Measurements from ENCODE around the gene RPTOR. TPM values are rescaled to one million over a fixed set of nuclear protein-coding genes. Genes with fewer than 3 reads are reported as not detected.

RPTOR gene
- total and polyA plus RNA-seq, 2 experiments from 2014 or later = 6.6 to 16.1 TPM

DNA sequence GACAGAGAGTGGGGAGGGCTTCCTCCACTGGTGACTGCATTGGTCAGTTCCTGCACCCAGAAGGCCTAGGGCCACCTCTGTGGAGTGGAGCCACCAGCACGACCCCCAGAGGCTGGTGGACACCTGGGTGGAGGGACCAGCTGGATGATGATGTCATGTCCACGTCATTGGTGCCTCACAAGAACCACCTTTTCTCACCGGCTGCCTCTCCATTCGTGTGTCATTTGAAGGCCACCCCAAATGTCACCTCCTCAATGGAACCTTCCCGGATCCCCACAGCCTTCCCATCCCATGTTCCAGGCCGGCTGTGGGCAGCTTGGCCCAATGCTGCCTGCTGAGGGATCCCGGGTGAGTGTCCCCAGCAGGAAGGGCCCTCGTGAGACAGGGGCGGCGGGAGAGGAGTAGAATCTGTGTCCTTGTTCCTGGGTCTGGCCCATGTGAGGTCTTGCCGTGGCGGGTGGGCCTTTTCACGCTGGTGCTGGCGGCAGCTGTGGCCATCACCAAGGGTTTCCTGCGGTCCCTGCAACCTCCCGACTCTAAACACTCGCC lies 437.9 kb downstream of the RPTOR start:
- H3K9me2 ChIP-seq (ENCODE audit: insufficient read depth) = no peaks in the 10 kb centered on the region
- no peak for DNase-seq
- H3K4me1 ChIP-seq (ENCODE audit: insufficient read depth) = peaks cover 14% of the 10 kb centered on the region
- H3K36me3 ChIP-seq (ENCODE audit: low read depth) = no peaks in the 10 kb centered on the region
- 79 to 85% methylated on average over 17 of the region's 17 CpGs for WGBS, 2 experiments (ENCODE audit: low coverage in 1 of 2, low lambda C conversion rate in 2 of 2, missing lambda C conversion rate in 2 of 2)
- no peak overlapping the region for H3K27ac ChIP-seq
- H3F3A ChIP-seq (ENCODE audit: insufficient read depth) = peaks cover 6% of the 10 kb centered on the region; the same call in 1 of the 2 replicates
- no peaks in the 10 kb centered on the region for H3K27me3 ChIP-seq (replicated peaks; ENCODE audit: insufficient read depth)
- H2AFZ ChIP-seq = no peak overlapping the region
- no peak overlapping the region for H3K4me3 ChIP-seq
- H3K9me3 ChIP-seq (ENCODE audit: low read depth) = no peaks in the 10 kb centered on the region
- in situ Hi-C loops (cut with MboI) = no loop called here
- H4K20me1 ChIP-seq (ENCODE audit: insufficient read depth) = no peaks in the 10 kb centered on the region
- no peaks in the 10 kb centered on the region for H3K79me2 ChIP-seq (ENCODE audit: insufficient read depth)
- no peak for TF ChIP-seq EZH2 (IDR thresholded peaks at IDR 0.05; ENCODE audit: insufficient read depth, poor library complexity, severe bottlenecking)
- TF ChIP-seq EZH2phosphoT487 (IDR thresholded peaks at IDR 0.05; ENCODE audit: insufficient read depth, low read depth) = no peak
- no peak overlapping the region for H3K9ac ChIP-seq
- no peak overlapping the region for H3K4me2 ChIP-seq (ENCODE audit: unreplicated experiment)

DNA sequence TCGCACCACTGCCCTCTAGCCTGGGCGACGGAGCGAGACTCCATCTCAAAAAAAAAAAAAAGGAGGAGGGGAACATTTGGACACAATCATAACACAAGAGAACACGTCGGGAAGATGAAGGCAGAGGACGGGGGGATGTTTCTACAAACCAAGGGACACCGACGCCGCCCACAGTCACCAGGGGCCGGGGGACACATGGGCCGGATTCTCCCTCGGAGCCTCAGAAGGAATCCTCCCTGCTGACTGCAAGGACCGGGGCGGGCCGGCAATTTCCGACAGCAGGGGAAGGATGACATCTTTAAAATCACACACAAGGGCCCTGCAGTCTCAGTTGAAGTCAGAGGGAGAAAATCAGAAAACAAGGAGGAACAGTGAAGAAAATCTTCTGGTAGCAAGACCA lies 438.9 kb downstream of the RPTOR start:
- in situ Hi-C loops (cut with MboI) = no loop called here
- H2AFZ ChIP-seq = no peak overlapping the region
- H3K27me3 ChIP-seq (replicated peaks; ENCODE audit: insufficient read depth) = no peaks in the 10 kb centered on the region
- no peaks in the 10 kb centered on the region for H3K36me3 ChIP-seq (ENCODE audit: low read depth)
- H3K4me3 ChIP-seq = no peak overlapping the region
- H3F3A ChIP-seq (ENCODE audit: insufficient read depth) = peaks cover 6% of the 10 kb centered on the region; the same call in 1 of the 2 replicates
- H3K9me2 ChIP-seq (ENCODE audit: insufficient read depth) = no peaks in the 10 kb centered on the region
- no peak for DNase-seq
- peaks cover 15% of the 10 kb centered on the region for H3K4me1 ChIP-seq (ENCODE audit: insufficient read depth)
- H3K9me3 ChIP-seq (ENCODE audit: low read depth) = no peaks in the 10 kb centered on the region
- no peak overlapping the region for H3K9ac ChIP-seq
- TF ChIP-seq EZH2phosphoT487 (IDR thresholded peaks at IDR 0.05; ENCODE audit: insufficient read depth, low read depth) = no peak
- no peak for TF ChIP-seq EZH2 (IDR thresholded peaks at IDR 0.05; ENCODE audit: insufficient read depth, poor library complexity, severe bottlenecking)
- H4K20me1 ChIP-seq (ENCODE audit: insufficient read depth) = no peaks in the 10 kb centered on the region
- H3K4me2 ChIP-seq (ENCODE audit: unreplicated experiment) = no peak overlapping the region
- H3K27ac ChIP-seq = no peak overlapping the region
- WGBS, 2 experiments (ENCODE audit: low coverage in 1 of 2, low lambda C conversion rate in 2 of 2, missing lambda C conversion rate in 2 of 2) = 85 to 89% methylated on average over 16 to 17 of the region's 17 CpGs
- no peaks in the 10 kb centered on the region for H3K79me2 ChIP-seq (ENCODE audit: insufficient read depth)

DNA sequence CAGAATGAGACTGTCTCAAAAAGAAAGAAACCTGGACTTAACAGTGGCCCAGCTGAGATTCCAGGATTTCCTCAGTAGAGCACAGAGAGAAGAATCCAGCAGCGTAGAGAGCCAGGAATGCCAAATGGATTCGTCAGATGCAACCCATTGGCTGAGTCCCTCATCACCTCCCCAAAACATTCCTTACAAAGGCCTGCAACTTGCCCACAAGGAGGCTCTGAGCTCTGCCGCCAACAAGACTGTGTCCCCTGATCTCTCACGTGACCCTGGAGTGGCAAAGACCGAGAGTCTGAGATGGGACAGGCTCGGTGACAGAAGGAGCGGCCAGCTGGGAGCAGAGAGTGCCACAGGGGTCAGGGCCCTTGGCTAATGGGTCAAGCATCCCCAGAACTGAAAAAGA lies 440.1 kb downstream of the RPTOR start:
- peak overlapping the region; percentile 43 for H3K9ac ChIP-seq
- H3K79me2 ChIP-seq (ENCODE audit: insufficient read depth) = no peaks in the 10 kb centered on the region
- no peaks in the 10 kb centered on the region for H3K9me2 ChIP-seq (ENCODE audit: insufficient read depth)
- H4K20me1 ChIP-seq (ENCODE audit: insufficient read depth) = no peaks in the 10 kb centered on the region
- H3K4me1 ChIP-seq (ENCODE audit: insufficient read depth) = peaks cover 23% of the 10 kb centered on the region
- TF ChIP-seq EZH2 (IDR thresholded peaks at IDR 0.05; ENCODE audit: insufficient read depth, poor library complexity, severe bottlenecking) (no peak), EZH2phosphoT487 (IDR thresholded peaks at IDR 0.05; ENCODE audit: insufficient read depth, low read depth) (no peak)
- H2AFZ ChIP-seq = peak overlapping the region; percentile 73
- H3K4me2 ChIP-seq (ENCODE audit: unreplicated experiment) = peak overlapping the region; percentile 68
- no peak overlapping the region for H3K4me3 ChIP-seq
- H3F3A ChIP-seq (ENCODE audit: insufficient read depth) = peaks cover 6% of the 10 kb centered on the region; the same call in 1 of the 2 replicates
- H3K27me3 ChIP-seq (replicated peaks; ENCODE audit: insufficient read depth) = no peaks in the 10 kb centered on the region
- H3K27ac ChIP-seq = peak overlapping the region; percentile 67
- in situ Hi-C loops (cut with MboI) = no loop called here
- H3K36me3 ChIP-seq (ENCODE audit: low read depth) = no peaks in the 10 kb centered on the region
- peak; percentile 97 for DNase-seq
- WGBS, 2 experiments (ENCODE audit: low coverage in 1 of 2, low lambda C conversion rate in 2 of 2, missing lambda C conversion rate in 2 of 2) = 4% methylated on average over 7 of the region's 7 CpGs
- no peaks in the 10 kb centered on the region for H3K9me3 ChIP-seq (ENCODE audit: low read depth)

DNA sequence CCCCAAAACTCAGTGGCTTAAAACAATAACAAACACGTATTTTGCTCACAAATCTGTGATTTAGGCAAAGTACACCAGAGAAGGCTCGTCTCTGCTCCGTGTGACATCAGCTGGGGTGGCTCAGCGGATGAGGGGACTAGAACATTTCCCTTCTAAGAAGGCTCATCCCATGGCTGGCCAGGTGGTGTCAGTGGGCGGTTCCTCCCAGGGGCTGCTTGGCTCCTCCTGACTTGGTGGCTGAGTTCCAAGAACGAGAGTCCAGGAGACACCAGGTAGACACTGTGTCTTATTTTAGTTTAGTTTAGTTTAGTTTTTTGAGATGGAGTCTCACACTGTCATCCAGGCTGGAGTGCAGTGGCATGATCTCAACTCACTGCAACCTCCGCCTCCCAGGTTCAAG lies 441.4 kb downstream of the RPTOR start:
- no peak overlapping the region for H2AFZ ChIP-seq
- H3K9me3 ChIP-seq (ENCODE audit: low read depth) = no peaks in the 10 kb centered on the region
- H3F3A ChIP-seq (ENCODE audit: insufficient read depth) = peaks cover 6% of the 10 kb centered on the region; the same call in 1 of the 2 replicates
- in situ Hi-C loops (cut with MboI) = no loop called here
- H3K79me2 ChIP-seq (ENCODE audit: insufficient read depth) = no peaks in the 10 kb centered on the region
- peaks cover 23% of the 10 kb centered on the region for H3K4me1 ChIP-seq (ENCODE audit: insufficient read depth)
- no peaks in the 10 kb centered on the region for H3K27me3 ChIP-seq (replicated peaks; ENCODE audit: insufficient read depth)
- no peak overlapping the region for H3K27ac ChIP-seq
- H3K36me3 ChIP-seq (ENCODE audit: low read depth) = no peaks in the 10 kb centered on the region
- 81 to 84% methylated on average over 7 of the region's 7 CpGs for WGBS, 2 experiments (ENCODE audit: low coverage in 1 of 2, low lambda C conversion rate in 2 of 2, missing lambda C conversion rate in 2 of 2)
- H3K9me2 ChIP-seq (ENCODE audit: insufficient read depth) = no peaks in the 10 kb centered on the region
- no peak for DNase-seq
- no peak overlapping the region for H3K4me3 ChIP-seq
- TF ChIP-seq EZH2phosphoT487 (IDR thresholded peaks at IDR 0.05; ENCODE audit: insufficient read depth, low read depth) (no peak), EZH2 (IDR thresholded peaks at IDR 0.05; ENCODE audit: insufficient read depth, poor library complexity, severe bottlenecking) (no peak)
- no peak overlapping the region for H3K9ac ChIP-seq
- H4K20me1 ChIP-seq (ENCODE audit: insufficient read depth) = no peaks in the 10 kb centered on the region
- no peak overlapping the region for H3K4me2 ChIP-seq (ENCODE audit: unreplicated experiment)
